Smooth muscle cell (in vitro differentiated cells): ENCODE measurements around the gene PDE8B. TPM values are rescaled to one million over a fixed set of nuclear protein-coding genes. Genes with fewer than 3 reads are reported as not detected.

Experiments
- DNase-seq: peaks from one replicate; lab custom pipeline; 2025; ENCODE audit not compliant: unreplicated experiment; lab: John Stamatoyannopoulos, UW
- H2AFZ ChIP-seq: fragments of 200-600 bp; sonication (generic); 2 replicates; pipeline ENCODE4 v1.6.0; 2016; ENCODE audit warnings: antibody characterized with exemption, low read depth, mild to moderate bottlenecking
- H3F3A ChIP-seq: fragments of 200-600 bp; sonication (generic); 2 replicates; pipeline ENCODE4 v1.6.0; 2017; ENCODE audit warnings: antibody characterized with exemption, low read depth
- H3K27ac ChIP-seq: fragments of 200-600 bp; sonication (generic); 2 replicates; pipeline ENCODE4 v1.5.1; 2016; ENCODE audit warnings: low read depth, mild to moderate bottlenecking
- H3K27me3 ChIP-seq: fragments of 200-600 bp; sonication (generic); 2 replicates; pipeline ENCODE4 v1.6.1; 2016; ENCODE audit warnings: low read depth, mild to moderate bottlenecking
- H3K36me3 ChIP-seq: fragments of 200-600 bp; sonication (generic); 2 replicates; pipeline ENCODE4 v1.5.1; 2016; ENCODE audit warnings: low read depth
- H3K4me1 ChIP-seq: fragments of 200-600 bp; sonication (generic); 2 replicates; pipeline ENCODE4 v1.5.1; 2016; ENCODE audit warnings: low read depth
- H3K4me2 ChIP-seq: fragments of 200-600 bp; sonication (generic); 2 replicates; pipeline ENCODE4 v1.6.0; 2016; ENCODE audit warnings: mild to moderate bottlenecking
- H3K4me3 ChIP-seq: fragments of 200-600 bp; sonication (generic); 2 replicates; pipeline ENCODE4 v1.5.1; 2016; ENCODE audit warnings: mild to moderate bottlenecking
- H3K79me2 ChIP-seq: fragments of 200-600 bp; sonication (generic); 2 replicates; pipeline ENCODE4 v1.6.0; 2016; ENCODE audit warnings: low read depth, mild to moderate bottlenecking
- H3K9ac ChIP-seq: fragments of 200-600 bp; sonication (generic); 2 replicates; pipeline ENCODE4 v1.6.0; 2016; ENCODE audit warnings: low read depth
- H3K9me3 ChIP-seq: fragments of 200-600 bp; sonication (generic); replicated peaks from 2 replicates; pipeline ENCODE4 v1.5.1; 2016; ENCODE audit warnings: low read depth
- H4K20me1 ChIP-seq: fragments of 200-600 bp; sonication (generic); 2 replicates; pipeline ENCODE4 v1.6.0; 2016; ENCODE audit warnings: low read depth
- WGBS: methylation state at CpG from one replicate; pipeline ENCODE4 v1.1.7; 2016; ENCODE audit warnings: low lambda C conversion rate; 5-methylcytosine and 5-hydroxymethylcytosine counted together
- polyA plus RNA-seq: library from polyadenylated mRNA; unstranded; fragments of >200 nt; fragmentation: Nextera tagmentation; extraction: Ambion mirVana; gene quantifications from 2 replicates; pipeline ENCODE4 v1.2.1, GENCODE V29; 2016
- total RNA-seq: library from RNA; depleted of rRNA; stranded (reverse); fragments of >200 nt; gene quantifications from 2 replicates; pipeline ENCODE4 v1.2.3, GENCODE V29; 2014
- TF ChIP-seq, protein P1 (sequence below): fragments of 200-600 bp; sonication (generic); IDR thresholded peaks from 2 replicates; pipeline ENCODE4 v1.5.1; 2017; ENCODE audit warnings: borderline replicate concordance, mild to moderate bottlenecking, antibody characterized with exemption; ENCODE audit not compliant: insufficient read depth, poor library complexity, severe bottlenecking

PDE8B gene
- total and polyA plus RNA-seq, 2 experiments from 2014 or later, result 0.13 to 0.18 TPM

DNA sequence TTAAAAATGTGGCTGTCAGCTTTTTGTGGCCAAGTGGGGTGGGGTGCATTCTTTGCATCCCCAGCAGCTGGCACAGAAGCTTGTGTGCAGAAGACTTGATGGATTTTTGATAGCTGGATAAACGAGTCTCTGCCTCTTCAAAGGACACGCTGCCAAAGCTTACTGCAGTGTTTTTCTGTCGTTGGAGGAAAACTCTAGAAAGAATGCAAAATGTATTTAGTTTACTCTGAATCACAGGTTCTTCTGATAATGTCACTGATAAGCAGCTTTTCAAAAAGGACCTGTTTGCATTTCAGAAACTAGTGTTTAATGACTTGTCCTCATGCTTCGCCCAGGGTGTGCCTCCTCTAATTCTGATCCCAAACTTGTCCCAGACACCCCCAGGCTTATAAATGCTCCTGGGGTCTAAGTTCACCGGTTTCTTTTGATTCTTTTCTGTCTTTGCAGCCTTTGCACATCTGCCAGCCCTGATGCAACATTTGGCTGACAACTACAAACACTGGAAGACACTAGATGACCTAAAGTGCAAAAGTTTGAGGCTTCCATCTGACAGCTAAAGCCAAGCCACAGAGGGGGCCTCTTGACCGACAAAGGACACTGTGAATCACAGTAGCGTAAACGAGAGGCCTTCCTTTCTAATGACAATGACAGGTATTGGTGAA is 215.6 kb downstream of the PDE8B start:
- H3K4me3 ChIP-seq, result no peak overlapping the region
- H3K4me2 ChIP-seq, result peak overlapping the region; percentile 23
- peak overlapping the region; percentile 69 for H3K27ac ChIP-seq
- no peaks in the 10 kb centered on the region for H3K36me3 ChIP-seq
- no peaks in the 10 kb centered on the region for H3K4me1 ChIP-seq
- no peaks in the 10 kb centered on the region for H3K79me2 ChIP-seq
- H2AFZ ChIP-seq, result no peak overlapping the region
- H3F3A ChIP-seq, result no peaks in the 10 kb centered on the region
- H3K27me3 ChIP-seq, result no peaks in the 10 kb centered on the region
- WGBS, result 50% methylated on average over 8 of the region's 8 CpGs
- no peak overlapping the region for H3K9ac ChIP-seq
- TF ChIP-seq, protein P1, sequence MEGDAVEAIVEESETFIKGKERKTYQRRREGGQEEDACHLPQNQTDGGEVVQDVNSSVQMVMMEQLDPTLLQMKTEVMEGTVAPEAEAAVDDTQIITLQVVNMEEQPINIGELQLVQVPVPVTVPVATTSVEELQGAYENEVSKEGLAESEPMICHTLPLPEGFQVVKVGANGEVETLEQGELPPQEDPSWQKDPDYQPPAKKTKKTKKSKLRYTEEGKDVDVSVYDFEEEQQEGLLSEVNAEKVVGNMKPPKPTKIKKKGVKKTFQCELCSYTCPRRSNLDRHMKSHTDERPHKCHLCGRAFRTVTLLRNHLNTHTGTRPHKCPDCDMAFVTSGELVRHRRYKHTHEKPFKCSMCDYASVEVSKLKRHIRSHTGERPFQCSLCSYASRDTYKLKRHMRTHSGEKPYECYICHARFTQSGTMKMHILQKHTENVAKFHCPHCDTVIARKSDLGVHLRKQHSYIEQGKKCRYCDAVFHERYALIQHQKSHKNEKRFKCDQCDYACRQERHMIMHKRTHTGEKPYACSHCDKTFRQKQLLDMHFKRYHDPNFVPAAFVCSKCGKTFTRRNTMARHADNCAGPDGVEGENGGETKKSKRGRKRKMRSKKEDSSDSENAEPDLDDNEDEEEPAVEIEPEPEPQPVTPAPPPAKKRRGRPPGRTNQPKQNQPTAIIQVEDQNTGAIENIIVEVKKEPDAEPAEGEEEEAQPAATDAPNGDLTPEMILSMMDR, result no peak
- H3K9me3 ChIP-seq, result no peaks in the 10 kb centered on the region
- H4K20me1 ChIP-seq, result no peaks in the 10 kb centered on the region
- no peak for DNase-seq

DNA sequence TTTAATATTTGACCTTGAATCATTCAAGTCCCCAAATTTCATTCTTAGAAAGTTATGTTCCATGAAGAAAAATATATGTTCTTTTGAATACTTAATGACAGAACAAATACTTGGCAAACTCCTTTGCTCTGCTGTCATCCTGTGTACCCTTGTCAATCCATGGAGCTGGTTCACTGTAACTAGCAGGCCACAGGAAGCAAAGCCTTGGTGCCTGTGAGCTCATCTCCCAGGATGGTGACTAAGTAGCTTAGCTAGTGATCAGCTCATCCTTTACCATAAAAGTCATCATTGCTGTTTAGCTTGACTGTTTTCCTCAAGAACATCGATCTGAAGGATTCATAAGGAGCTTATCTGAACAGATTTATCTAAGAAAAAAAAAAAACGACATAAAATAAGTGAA is 216.2 kb downstream of the PDE8B start:
- Histone ChIP-seq H3K79me2 (no peaks in the 10 kb centered on the region), H3K9ac (no peak overlapping the region), H3F3A (no peaks in the 10 kb centered on the region), H4K20me1 (no peaks in the 10 kb centered on the region), H3K27me3 (no peaks in the 10 kb centered on the region), H3K4me1 (no peaks in the 10 kb centered on the region), H3K4me2 (peak overlapping the region; percentile 37), H3K27ac (peak overlapping the region; percentile 69), H2AFZ (no peak overlapping the region), H3K4me3 (no peak overlapping the region), H3K9me3 (no peaks in the 10 kb centered on the region), H3K36me3 (no peaks in the 10 kb centered on the region)
- DNase-seq, result no peak
- TF ChIP-seq, protein P1, result no peak
- WGBS, result 29% methylated on average over 2 of the region's 2 CpGs

DNA sequence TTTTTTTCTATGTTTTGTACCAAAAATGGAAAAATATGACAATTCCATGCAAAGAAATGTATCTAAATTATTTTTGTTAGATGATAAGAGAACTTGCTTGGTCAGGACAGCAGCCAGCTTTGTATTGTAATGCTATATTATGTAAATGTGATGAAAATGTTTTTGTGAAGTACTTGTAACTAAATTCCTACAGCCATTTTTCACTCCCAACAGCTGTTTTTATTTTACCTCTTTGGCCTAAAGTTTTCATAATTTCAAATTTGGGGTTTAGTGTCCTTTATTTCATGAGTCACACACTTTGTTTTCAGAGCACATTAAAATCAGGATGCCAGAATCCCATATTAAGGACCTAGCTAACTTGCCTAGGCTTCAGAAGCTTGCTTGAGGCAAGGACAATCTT is 217.5 kb downstream of the PDE8B start:
- H3K79me2 ChIP-seq, result no peaks in the 10 kb centered on the region
- H3K27me3 ChIP-seq, result no peaks in the 10 kb centered on the region
- H3K27ac ChIP-seq, result peak overlapping the region; percentile 5
- no peak overlapping the region for H3K9ac ChIP-seq
- no peaks in the 10 kb centered on the region for H3F3A ChIP-seq
- no peaks in the 10 kb centered on the region for H3K4me1 ChIP-seq
- H3K36me3 ChIP-seq, result peaks cover 4% of the 10 kb centered on the region
- DNase-seq, result no peak
- no peak overlapping the region for H3K4me2 ChIP-seq
- no peak overlapping the region for H2AFZ ChIP-seq
- H3K4me3 ChIP-seq, result no peak overlapping the region
- TF ChIP-seq, protein P1, result no peak
- H3K9me3 ChIP-seq, result no peaks in the 10 kb centered on the region
- H4K20me1 ChIP-seq, result no peaks in the 10 kb centered on the region

DNA sequence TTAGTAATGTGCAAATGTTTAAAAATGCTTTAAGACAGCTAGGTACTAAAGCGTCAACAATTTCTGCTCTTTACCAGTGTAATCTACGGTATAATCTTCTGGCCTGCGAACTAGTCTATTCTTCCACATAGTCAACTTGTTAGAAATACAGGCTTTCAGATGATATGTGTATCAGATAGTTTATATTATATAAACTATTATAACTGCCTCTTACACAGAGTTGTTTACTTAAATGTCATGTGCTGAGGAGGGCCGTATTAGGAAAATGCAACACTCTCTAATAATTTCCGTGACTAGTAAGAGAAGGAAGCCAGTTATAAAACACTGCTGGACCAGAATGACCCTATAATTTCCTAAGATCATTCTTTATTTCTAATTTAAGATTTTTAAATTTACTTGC is 218.0 kb downstream of the PDE8B start:
- no peak overlapping the region for H3K4me2 ChIP-seq
- no peaks in the 10 kb centered on the region for H3K4me1 ChIP-seq
- TF ChIP-seq, protein P1, result no peak
- 86% methylated on average over 5 of the region's 5 CpGs for WGBS
- peaks cover 6% of the 10 kb centered on the region for H3K36me3 ChIP-seq
- H3K4me3 ChIP-seq, result no peak overlapping the region
- no peaks in the 10 kb centered on the region for H4K20me1 ChIP-seq
- DNase-seq, result no peak
- H3K9ac ChIP-seq, result no peak overlapping the region
- H3F3A ChIP-seq, result no peaks in the 10 kb centered on the region
- no peaks in the 10 kb centered on the region for H3K79me2 ChIP-seq
- no peak overlapping the region for H2AFZ ChIP-seq
- peak overlapping the region; percentile 5 for H3K27ac ChIP-seq
- no peaks in the 10 kb centered on the region for H3K9me3 ChIP-seq
- H3K27me3 ChIP-seq, result no peaks in the 10 kb centered on the region
